GM13976 (cell line): ENCODE measurements around the gene SLC37A3.

Source experiments
- DNase-seq: peaks from one replicate; pipeline ENCODE4 v3.0.0; 2012; ENCODE audit warnings: low spot score
- in situ Hi-C: fragments of 300-500 bp; cut with MboI; formaldehyde crosslinking; loops from one replicate; pipeline ENCODE4 v1.12.0; 2022; ENCODE audit warnings: low sequenced_read_pairs, mixed read lengths, inconsistent platforms; ENCODE audit not compliant: unreplicated experiment
- TF ChIP-seq, protein P1 (sequence below): IDR thresholded peaks from 2 replicates; pipeline ENCODE4 v1.5.1; 2012; ENCODE audit warnings: borderline replicate concordance, mild to moderate bottlenecking; ENCODE audit not compliant: insufficient read depth; ENCODE audit errors: extremely low read depth, missing control alignments, control extremely low read depth

SLC37A3 gene

DNA sequence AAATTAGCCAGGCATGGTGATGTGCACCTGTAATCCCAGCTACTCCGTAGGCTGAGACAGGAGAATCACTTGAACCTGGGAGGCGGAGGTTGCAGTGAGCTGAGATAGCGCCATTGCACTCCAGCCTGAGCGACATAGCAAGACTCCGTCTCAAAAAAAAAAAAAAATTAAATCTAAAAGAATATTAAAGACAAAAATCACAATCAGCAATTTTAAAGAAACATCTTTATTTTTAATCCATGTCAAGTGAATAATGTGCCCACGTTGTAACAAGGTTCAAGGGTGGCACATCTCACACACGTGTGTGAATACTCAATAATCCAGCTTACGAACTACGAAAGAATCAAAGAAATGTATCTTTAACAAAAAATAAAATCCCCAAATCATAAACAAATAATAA lies 23.0 kb downstream of the SLC37A3 start:
- DNase-seq, result no peak
- TF ChIP-seq, protein P1, sequence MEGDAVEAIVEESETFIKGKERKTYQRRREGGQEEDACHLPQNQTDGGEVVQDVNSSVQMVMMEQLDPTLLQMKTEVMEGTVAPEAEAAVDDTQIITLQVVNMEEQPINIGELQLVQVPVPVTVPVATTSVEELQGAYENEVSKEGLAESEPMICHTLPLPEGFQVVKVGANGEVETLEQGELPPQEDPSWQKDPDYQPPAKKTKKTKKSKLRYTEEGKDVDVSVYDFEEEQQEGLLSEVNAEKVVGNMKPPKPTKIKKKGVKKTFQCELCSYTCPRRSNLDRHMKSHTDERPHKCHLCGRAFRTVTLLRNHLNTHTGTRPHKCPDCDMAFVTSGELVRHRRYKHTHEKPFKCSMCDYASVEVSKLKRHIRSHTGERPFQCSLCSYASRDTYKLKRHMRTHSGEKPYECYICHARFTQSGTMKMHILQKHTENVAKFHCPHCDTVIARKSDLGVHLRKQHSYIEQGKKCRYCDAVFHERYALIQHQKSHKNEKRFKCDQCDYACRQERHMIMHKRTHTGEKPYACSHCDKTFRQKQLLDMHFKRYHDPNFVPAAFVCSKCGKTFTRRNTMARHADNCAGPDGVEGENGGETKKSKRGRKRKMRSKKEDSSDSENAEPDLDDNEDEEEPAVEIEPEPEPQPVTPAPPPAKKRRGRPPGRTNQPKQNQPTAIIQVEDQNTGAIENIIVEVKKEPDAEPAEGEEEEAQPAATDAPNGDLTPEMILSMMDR, result no peak
- in situ Hi-C loops, result no loop called here

DNA sequence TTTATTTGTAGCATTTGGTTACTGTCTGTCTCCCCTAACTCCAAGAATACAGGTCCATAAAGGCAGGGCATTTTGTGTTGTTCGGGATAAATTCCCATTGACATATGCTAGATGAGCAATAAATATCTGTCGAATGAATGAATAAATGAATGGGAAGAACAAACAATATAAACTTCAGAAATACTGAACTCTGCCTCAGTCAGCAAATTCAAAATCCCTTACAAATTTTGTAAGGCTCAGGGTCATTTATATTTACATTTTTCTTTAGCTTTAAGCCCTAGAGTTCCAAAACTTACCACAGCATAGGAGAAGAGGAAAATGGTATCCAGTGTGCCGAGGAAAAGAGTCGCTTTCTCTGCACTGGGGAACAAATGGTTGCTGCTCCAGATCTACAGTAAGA lies 29.0 kb downstream of the SLC37A3 start:
- TF ChIP-seq, protein P1, result no peak
- in situ Hi-C loops, result no loop called here
- no peak for DNase-seq

DNA sequence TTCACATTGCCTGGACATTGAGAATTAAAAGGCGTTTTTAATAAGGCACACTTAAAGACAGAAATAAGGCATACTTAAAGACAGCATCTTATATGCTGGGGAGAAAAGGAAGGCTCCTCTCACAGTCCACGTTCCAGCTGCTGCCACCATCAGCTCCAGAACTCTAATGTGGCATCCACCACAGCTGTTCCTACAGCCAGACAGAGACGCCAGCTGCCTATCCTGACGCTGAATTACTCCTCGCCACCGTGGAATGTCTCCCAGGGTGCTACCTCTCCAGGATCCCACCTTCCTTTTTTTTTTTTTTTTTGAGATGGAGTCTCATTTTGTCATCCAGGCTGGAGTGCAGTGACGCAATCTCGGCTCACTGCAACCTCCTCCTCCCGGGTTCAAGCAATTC lies 30.8 kb downstream of the SLC37A3 start:
- DNase-seq, result no peak
- in situ Hi-C loops, result no loop called here

DNA sequence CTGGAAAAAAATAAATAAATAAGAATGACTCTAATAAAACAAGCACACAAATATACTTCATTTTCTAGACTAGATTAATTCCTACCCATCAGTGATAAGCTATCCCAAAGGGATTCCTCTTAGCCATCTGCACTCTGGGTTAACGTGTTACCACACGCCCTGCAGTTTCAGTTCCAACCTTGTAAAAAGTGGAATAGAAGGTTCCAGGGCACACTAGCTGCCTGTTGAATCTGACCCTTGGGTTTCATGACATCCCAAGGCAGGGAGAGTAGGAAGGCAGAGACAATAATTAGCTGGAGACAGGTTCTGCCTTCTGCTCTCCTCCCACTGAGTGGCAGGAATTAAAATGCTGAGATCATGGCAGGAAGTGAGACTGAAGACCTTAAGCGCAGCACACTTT lies 33.5 kb downstream of the SLC37A3 start:
- DNase-seq, result no peak
- in situ Hi-C loops, result no loop called here
- TF ChIP-seq, protein P1, result no peak

More for the DNA sequence above, 30.8 kb downstream of the SLC37A3 start:
- TF ChIP-seq, protein P1, result no peak

DNA sequence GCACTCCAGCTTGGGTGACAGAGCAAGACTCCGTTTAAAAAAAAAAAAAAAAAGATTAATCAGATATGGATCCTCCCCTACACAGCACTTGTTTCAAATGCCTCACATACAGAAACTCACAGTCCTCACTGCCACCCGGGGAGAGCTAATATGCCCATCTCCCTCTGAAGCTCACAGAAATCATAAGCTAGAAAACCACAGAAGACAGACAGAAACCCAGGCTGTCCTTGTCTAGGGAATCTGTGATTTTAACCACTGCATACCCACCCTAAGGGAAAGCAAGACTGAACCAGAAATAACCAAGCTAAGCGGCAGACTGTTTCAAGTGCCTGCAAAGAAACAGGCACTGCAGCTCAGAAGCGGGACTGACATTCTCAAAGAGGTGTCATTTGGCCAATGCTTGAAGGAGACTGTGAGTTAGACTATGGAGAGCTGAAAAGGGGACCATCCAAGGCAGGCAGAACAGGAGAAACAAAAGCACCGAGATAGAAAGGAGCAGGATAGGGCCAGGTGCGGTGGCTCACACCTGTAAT lies 37.6 kb downstream of the SLC37A3 start:
- in situ Hi-C loops, result no loop called here

DNA sequence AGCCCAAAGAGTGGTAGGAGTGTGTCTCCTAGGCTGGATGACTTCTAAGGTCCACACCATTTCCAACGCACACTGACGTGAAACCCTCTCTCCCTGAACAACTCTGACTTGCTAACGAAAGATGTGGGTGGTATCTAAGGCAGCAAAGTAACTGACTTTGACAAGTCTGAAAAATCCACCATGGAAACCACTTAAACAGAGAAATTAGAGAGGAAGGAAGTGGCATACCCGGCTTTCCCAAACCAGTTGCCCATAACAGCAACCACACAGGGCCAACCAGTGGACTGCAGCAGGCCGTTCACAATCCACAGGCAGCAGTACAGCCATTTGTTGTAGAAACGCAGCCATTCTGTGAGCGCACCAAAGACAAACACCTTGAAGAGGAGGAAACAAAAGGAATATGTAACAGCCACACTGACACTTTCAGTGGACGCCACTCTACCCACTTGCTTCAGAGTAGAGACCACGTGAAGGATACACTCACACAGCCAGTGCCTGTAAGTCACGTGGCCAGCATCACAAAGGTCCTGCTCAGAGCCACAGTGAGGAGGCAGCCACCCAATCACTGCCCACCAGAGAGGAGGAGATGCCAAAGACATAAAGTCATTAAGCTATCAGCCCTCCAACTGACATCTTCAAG lies 39.8 kb downstream of the SLC37A3 start:
- TF ChIP-seq, protein P1, result no peak
- no peak for DNase-seq
- in situ Hi-C loops, result no loop called here

More for the DNA sequence above, 37.6 kb downstream of the SLC37A3 start:
- TF ChIP-seq, protein P1, result no peak
- no peak for DNase-seq
